Stimulated activated CD4-positive, alpha-beta T cell treated with anti-CD3 and anti-CD28 coated beads, Interleukin-1b, Interleukin-23, amount 100 ng/mL, for 4 hours (primary cell): ENCODE measurements around the gene STX3.
"Not testable (repeated sequence)": the region's sequence is repeated elsewhere in the genome, so short reads cannot be mapped to it uniquely, and the experiment has no call there.

ENCODE experiments used
- DNase-seq, 2 donors: peaks; one replicate each; pipeline ENCODE4 v3.0.0-alpha.2; 2020; ENCODE audit warnings: low read depth in 2 of 2

Gene STX3

DNA sequence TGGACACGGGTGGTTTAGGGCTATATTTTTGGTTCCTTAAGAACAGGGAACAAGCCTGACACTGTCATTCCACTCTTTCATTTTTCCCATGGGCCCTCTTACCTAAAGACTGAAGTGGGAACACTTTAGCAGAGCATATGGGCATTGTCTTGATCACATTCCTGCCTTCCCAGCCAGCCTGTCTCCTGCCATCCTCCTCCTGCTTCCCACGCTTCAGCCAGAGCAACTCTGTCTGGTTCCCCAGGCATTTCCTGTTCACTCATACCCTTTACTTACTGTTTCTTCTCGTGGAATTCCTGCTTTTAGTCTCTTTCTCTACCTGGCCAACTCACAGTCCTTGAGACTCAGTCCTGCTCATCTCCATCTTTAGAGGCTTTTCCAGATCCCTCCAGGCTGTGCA, 32.6 kb downstream of the STX3 start:
- no peak for DNase-seq

GRCh38 chr11:59791639-59792038, 36.5 kb downstream of the STX3 start:
- DNase-seq, result no peak

DNA sequence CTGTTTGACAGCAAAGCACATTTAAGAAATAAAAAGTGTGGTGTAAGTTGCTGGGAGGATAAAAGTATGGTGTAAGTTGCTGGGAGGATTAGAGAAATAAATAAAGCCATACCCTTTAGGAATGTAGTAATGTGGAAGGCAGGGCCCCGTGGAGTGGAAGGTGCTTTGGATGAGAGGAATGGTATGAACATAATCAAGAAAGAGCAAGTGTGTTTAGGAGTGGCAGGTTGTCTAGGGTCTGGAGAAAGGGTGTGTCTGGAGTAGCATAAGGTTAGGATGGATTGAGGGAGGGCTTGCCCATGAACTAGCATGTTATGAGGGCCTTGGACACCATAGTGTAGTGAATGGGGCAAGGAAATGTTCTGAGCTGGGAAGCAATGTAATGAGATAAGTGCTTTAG, 37.3 kb downstream of the STX3 start:
- DNase-seq, result no peak

- no peak for DNase-seq
Measured at GRCh38 chr11:59794417-59794816, 39.2 kb downstream of the STX3 start.

DNA sequence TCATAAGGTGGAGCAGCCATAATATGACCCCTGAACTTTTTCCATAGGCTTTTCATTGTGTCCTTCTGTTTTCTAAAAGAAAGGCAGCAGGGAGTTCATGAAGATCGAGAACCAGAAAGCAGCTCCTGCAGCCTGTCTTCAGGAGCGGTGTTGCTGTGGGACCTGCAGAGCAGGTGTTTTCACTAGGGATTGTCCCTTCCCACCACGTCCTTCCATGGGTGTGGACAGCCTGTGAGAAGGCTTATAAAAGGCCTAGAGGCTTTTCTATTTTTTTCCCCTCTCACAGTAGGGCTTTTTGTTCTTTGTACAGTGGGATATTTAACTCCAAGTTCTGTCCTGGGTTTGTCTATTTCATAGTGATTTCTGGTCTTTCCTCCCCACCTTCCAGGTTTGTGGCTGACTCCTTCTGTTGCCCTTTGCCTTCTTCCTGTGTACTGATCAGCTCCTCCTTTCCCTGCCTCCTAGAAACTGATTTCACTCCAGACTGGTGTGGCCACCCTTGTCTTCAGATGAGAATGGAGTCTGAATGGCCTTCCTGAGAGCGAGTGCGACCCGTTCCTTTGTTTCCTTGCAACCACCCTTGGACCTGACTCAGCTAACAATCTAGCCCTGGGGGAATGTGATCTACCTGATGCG, 45.3 kb downstream of the STX3 start:
- no peak for DNase-seq

- DNase-seq, result no peak
Measured at GRCh38 chr11:59801160-59801706, 46.1 kb downstream of the STX3 start.

DNA sequence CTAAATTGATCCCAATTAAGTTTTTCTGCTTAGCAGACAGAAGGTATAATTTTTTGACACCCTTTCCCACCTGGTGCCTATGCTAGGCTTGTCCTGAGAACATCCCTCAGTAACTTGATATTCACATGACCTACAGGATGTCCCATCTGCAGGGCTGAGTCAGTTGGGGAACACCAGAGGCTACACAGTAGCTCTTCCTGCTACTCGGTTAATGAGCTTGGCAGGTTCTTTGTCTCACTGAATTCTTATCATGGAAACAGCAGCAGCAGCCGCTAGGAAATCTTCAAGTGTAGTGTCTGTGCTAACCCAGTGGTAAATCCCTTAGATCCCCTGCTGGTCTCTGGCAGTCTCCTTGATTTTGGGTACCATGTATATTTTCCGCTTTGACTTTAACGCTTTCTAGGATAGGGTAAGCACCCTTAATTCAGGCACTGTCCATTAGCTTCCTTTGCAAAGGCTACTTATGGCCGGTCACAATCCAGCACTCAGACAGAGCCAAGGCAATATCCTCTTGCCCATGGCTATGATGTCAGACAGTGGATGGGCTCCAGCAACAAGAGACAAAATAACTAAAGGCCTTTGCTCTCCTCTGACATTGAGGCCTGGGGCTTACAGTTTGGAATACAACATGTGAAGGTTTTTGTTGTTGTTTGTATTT, 46.9 kb downstream of the STX3 start:
- DNase-seq, result no peak

- peak in 1 of 2 donors; percentile 44 for DNase-seq
Measured at GRCh38 chr11:59802639-59803176, 47.5 kb downstream of the STX3 start.

DNA sequence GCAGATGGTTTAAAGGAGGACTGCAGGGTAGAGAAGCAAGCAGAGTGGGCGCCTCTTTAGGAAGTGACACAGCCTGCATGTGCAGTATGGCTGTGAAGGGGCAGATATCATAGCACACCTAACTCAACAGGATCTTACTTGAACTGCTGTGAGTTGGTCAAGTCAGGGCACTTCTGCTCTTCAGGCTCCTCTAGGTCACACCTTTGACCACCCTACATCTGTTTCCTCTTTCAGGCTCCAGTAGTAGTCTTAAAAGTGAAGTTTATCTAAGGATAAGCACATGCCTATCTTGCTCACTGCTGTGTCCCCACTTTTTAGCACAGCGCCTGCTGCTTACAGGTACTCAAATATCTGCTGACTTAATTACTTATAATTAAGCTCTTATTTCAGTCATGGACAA, 48.9 kb downstream of the STX3 start:
- DNase-seq, result no peak

- DNase-seq, result no peak
Measured at GRCh38 chr11:59807047-59807610, 52.0 kb downstream of the STX3 start.

- DNase-seq, result peak; percentile 79 to 87
Measured at GRCh38 chr11:59810189-59810910, 55.2 kb downstream of the STX3 start, which contains the start of gene MRPL16. MRPL16 (minus strand) TSS chr11:59810778; CDS start chr11:59810658, 120 bp downstream.

GRCh38 chr11:59810911-59811259, 55.7 kb downstream of the STX3 start:
- no peak for DNase-seq

DNA sequence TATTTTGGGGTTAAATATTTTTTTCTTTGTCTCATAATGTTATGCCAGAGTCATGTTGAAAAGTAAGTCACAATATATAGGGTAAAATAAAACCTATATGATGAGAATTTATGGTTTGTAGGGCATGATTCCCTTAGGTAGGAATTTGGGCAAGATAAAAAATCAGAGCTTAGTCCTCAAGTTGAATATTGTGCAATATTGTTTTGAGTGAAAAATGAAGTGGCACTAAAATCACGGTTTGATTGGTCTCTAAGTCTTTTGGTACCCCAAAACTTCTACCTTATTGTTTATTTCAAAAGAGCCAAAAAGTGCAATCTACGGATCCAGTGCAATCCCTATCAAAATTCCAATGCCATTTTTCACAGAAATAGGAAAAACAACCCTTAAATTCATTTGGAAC, 57.0 kb downstream of the STX3 start:
- no peak for DNase-seq

DNA sequence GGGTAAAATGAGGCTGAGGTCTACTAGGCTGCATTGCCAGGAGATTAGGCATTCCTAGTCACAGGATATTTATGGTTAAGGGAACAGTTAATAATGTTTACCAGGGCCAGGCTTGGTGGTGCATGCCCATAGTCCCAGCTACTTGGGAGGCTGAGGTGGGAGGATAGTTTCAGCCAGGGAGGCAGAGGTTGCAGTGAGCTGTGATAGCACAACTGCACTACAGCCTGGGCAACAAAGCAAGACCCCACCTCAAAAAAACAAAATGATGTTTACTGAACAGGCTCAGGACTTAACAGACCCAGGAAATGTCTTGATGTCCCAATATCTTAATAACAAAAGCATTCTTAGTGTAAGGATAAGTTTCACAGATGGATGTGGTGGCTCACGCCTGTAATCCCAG, 58.2 kb downstream of the STX3 start:
- DNase-seq, result no peak

DNA sequence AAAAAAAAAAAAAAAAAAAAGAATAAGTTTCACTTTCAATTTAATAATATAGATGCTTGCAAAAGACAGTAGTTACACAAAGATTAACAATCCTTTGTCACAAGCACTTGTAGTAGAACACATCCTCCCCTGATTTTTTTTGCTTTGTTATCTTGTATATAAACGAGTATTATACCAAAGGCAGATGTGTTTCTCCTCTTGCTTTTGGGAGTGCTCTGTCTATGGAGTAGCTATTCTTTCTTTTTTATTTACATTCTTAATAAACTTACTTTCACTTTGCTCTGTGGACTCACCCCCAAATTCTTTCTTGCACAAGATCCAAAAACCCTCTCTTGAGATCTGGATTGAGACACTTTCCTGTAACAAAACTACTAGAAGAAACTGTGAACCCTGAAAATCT, 58.8 kb downstream of the STX3 start:
- no peak for DNase-seq

DNA sequence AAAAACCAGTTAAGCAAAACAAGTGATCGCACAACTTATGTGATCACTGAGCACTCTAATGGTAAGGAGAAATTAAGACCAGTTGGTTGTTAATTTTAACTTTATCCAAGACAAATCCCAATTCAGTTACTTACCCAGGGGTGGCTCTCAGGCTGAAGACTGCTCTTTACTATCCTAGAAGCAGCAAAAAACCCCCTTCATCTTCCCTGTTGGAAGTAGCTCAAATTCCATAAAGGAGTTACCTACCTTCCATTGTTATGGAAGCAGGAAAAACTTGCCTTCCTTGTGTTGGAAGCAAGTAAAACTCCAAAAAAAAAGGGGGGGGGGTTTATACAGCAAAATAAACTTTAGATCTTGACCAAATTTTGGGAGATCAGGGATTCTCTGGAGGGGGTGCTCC, 60.6 kb downstream of the STX3 start:
- DNase-seq, result no peak

DNA sequence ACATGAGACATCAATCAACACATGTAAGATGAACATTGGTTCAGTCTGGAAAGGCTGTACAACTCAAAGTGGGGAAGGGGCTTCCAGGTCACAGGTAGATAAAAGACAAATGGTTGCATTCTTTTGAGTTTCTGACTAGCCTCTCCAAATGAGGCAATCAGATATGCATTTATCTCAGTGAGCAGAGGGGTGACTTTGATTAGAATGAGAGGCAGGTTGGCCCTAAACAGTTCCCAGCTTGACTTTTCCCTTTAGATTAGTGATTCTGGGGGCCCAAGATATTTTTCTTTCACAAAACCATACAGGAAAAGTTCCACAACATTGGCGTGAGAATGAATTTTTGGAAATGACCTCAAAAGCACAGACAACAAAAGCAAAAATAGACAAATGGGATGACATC, 61.3 kb downstream of the STX3 start:
- not testable (repeated sequence) for DNase-seq

DNA sequence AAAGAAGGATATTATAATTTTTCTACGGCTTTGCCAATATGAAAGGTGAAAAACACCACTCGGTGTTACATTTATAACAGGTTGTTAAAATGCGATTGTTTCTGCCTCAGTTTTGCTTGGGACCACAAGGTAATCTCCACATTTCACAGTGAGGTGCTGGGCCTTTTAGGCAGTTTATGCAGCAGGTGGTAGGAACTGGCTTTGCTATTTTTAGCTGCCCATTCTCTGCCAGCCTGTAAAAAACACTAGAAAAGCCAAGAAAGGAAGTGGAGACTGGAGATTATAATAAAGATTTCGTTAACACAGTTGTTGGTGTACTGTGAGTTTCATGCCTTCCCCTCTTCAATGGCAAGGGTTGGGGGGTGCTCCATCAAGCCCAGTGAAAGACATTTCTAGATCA, 63.4 kb downstream of the STX3 start:
- no peak for DNase-seq

DNA sequence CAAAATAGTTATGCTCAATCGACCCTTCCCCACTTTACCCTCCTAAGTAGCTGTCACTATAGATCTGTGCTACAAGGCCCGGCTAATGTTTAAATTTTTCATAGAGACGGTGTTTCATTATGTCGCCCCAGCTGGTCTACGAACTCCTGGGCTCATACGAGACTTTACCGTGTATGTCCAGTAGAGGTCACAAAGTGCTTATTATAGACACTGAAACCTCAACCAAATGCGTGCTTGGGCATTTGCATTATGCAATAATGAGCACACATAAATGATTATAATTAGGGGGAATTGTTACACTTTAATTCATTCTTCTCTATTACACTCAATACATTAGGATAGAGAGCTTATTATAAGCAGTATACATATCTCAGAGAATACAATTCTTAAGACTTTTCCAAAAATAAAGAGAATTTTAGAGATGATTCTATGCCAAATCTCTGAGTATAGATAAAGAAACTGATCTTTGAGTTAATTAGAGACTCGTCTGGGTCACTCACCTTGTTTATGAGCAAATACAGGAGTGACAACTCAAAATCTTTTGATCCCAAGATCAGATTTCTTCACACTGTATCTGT, 67.9 kb downstream of the STX3 start:
- peak in 1 of 2 donors; percentile 9 for DNase-seq

DNA sequence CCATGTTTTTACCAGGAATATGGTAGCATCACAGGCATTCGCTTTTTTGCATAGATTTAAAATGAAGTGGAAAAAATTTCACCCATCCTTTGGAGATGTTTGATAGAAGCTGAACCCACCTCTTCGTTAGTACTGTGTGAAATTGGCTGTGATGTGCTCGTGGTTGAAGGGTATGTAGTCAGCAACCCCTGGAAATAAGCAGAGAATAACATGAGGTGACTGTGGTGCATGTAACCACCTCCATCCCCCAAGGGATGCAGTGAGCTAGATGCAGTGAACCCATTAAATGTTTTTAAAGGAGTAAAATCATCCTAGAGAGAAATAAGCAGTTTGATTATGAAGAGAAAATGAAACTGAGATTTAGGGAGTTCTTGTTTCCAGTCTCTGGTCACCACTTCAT, 74.2 kb downstream of the STX3 start:
- no peak for DNase-seq

GRCh38 chr11:59833602-59834001, 78.4 kb downstream of the STX3 start:
- DNase-seq, result no peak

GRCh38 chr11:59839615-59840014, 84.4 kb downstream of the STX3 start:
- DNase-seq, result no peak
